Breast epithelium (tissue), 3 donors: ENCODE results near the gene COMMD1.

Experiments used
- POLR2A ChIP-seq: fragments of 450-650 bp; IDR thresholded peaks from one replicate; pipeline ENCODE4 v1.6.1; 2016; ENCODE audit warnings: antibody characterized with exemption, mild to moderate bottlenecking, moderate library complexity
- POLR2AphosphoS5 ChIP-seq, 3 donors: sonication (generic); formaldehyde crosslinking; IDR thresholded peaks; one replicate each; pipeline ENCODE4 v1.6.1; 2017; ENCODE audit warnings: antibody characterized with exemption in 3 of 3
- TF ChIP-seq, protein P1 (sequence below), 3 donors: fragments of 450-650 bp; IDR thresholded peaks; one replicate each; pipeline ENCODE4 v1.5.1; 2016 to 2017; ENCODE audit warnings: antibody characterized with exemption in 3 of 3, mild to moderate bottlenecking in 3 of 3, moderate library complexity in 3 of 3

DNA sequence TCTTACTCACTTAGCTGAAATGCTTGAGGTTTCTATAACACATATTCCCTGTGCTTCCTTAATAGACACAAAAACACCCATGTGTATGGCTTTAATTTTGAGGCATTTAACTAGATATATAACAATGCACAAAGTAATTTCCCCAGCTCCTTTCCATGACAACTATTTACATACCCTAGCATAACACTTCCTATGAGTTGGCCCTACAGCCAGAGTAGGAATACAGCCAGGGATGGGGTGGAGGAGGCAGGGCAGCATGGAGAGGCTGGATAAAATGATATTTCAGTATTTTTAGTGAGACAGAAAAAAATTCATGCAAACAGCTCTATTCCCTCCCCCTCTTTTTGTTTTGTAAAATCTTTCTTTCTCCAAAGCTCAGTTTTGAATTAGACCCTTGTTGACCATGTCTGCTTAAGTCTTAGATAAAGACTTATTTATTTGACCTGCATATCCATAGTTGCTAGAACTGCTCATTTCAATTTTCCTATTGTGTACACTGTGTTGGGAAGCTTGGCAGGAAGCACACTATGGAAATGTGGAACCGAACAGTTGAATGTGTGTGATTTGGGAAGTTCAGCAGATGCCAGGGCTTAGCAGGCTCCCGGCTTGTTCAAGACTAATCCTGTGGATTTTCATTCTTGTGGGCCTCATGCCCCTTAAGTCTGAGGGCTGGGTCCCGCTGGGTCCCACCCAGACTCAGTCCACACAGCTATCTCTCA is 279.2 kb downstream of the COMMD1 start:
- TF ChIP-seq, protein P1, sequence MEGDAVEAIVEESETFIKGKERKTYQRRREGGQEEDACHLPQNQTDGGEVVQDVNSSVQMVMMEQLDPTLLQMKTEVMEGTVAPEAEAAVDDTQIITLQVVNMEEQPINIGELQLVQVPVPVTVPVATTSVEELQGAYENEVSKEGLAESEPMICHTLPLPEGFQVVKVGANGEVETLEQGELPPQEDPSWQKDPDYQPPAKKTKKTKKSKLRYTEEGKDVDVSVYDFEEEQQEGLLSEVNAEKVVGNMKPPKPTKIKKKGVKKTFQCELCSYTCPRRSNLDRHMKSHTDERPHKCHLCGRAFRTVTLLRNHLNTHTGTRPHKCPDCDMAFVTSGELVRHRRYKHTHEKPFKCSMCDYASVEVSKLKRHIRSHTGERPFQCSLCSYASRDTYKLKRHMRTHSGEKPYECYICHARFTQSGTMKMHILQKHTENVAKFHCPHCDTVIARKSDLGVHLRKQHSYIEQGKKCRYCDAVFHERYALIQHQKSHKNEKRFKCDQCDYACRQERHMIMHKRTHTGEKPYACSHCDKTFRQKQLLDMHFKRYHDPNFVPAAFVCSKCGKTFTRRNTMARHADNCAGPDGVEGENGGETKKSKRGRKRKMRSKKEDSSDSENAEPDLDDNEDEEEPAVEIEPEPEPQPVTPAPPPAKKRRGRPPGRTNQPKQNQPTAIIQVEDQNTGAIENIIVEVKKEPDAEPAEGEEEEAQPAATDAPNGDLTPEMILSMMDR (IDR thresholded peaks at IDR 0.05) = no peak
- no peak for TF ChIP-seq POLR2A
- TF ChIP-seq POLR2AphosphoS5 (IDR thresholded peaks at IDR 0.05) = no peak
